Chondrocyte (in vitro differentiated cells): ENCODE measurements around the gene MRPS14. TPM values are rescaled to one million over a fixed set of nuclear protein-coding genes. Genes with fewer than 3 reads are reported as not detected.

Experiments
- DNase-seq: peaks from one replicate; pipeline ENCODE4 v3.0.0; 2021; ENCODE audit warnings: mixed read lengths, low spot score
- H3K27ac Mint-ChIP-seq: one replicate; pipeline ENCODE4 v1.8.0; 2021; ENCODE audit warnings: mild to moderate bottlenecking, moderate library complexity, mixed read lengths; ENCODE audit not compliant: unreplicated experiment
- H3K27me3 Mint-ChIP-seq: 2 replicates; pipeline ENCODE4 v1.8.0; 2021; ENCODE audit warnings: low read depth, mixed read lengths
- H3K36me3 Mint-ChIP-seq: 2 replicates; pipeline ENCODE4 v1.8.0; 2021; ENCODE audit warnings: low read depth, mixed read lengths
- H3K4me1 Mint-ChIP-seq: 2 replicates; pipeline ENCODE4 v1.8.0; 2021; ENCODE audit warnings: low read depth, mild to moderate bottlenecking, mixed read lengths
- H3K4me3 Mint-ChIP-seq: one replicate; pipeline ENCODE4 v1.8.0; 2021; ENCODE audit warnings: mild to moderate bottlenecking, moderate library complexity, mixed read lengths; ENCODE audit not compliant: unreplicated experiment
- H3K9me3 Mint-ChIP-seq: 2 replicates; pipeline ENCODE4 v1.8.0; 2021; ENCODE audit warnings: low read depth, mixed read lengths
- CTCF ChIP-seq: fragments of 200-600 bp; sonication (generic); IDR thresholded peaks from 2 replicates; pipeline ENCODE4 v1.5.0; 2021; ENCODE audit warnings: antibody characterized with exemption, mild to moderate bottlenecking, moderate library complexity
- total RNA-seq: library from RNA; stranded (reverse); gene quantifications from 3 replicates; pipeline ENCODE4 v1.2.1, GENCODE V29; 2021

MRPS14 gene
- total RNA-seq, 1 donor from 2014 or later, result 22.1 TPM

- TF ChIP-seq CTCF, result no peak
- H3K27me3 Mint-ChIP-seq, result no peaks in the 10 kb centered on the region
- DNase-seq, result no peak
- no peaks in the 10 kb centered on the region for H3K9me3 Mint-ChIP-seq
- H3K4me1 Mint-ChIP-seq, result peaks cover 63% of the 10 kb centered on the region
- no peak overlapping the region for H3K4me3 Mint-ChIP-seq
- H3K27ac Mint-ChIP-seq, result peak overlapping the region; percentile 94
- no peaks in the 10 kb centered on the region for H3K36me3 Mint-ChIP-seq
These were observed 55.1 kb downstream of the MRPS14 start for GRCh38 chr1:174967845-174968705.

GRCh38 chr1:174966008-174966572 is 57.1 kb downstream of the MRPS14 start:
- no peak for TF ChIP-seq CTCF
- H3K9me3 Mint-ChIP-seq, result no peaks in the 10 kb centered on the region
- H3K27me3 Mint-ChIP-seq, result no peaks in the 10 kb centered on the region
- H3K4me1 Mint-ChIP-seq, result peaks cover 64% of the 10 kb centered on the region
- H3K36me3 Mint-ChIP-seq, result no peaks in the 10 kb centered on the region
- H3K4me3 Mint-ChIP-seq, result no peak overlapping the region
- no peak for DNase-seq
- H3K27ac Mint-ChIP-seq, result peak overlapping the region; percentile 62

DNA sequence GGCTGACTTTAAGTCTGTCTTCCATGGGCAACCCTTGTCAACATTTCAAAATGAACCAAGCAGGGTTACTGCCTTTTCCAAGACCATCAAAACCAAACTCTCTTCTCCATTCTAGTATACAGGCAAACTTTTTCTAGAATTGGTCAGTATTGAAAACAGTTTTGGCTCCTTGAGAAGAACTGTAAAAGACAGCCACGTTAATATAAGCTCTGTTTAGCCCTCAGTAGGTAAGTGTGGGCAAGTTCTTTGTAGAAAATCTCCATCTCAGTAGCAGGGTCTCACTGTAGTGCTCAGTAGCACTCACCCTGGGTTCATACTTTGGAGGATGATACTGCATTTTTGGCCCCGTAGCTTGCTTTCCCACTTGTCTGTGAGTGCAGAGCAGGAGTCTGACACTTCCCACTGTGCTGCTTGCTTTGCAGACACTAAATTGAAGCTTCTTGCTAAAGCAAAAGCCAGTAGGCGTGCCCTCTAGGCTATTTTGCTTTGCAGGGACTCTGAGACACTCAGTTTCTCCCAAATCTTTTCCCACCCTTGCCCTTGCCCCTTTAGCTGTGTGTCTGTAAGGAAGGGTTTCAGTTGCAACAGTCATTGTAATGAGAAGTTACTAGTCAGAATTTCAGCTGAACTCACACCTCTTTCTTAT is 57.7 kb downstream of the MRPS14 start:
- H3K27me3 Mint-ChIP-seq, result no peaks in the 10 kb centered on the region
- H3K4me3 Mint-ChIP-seq, result no peak overlapping the region
- no peaks in the 10 kb centered on the region for H3K36me3 Mint-ChIP-seq
- DNase-seq, result no peak
- TF ChIP-seq CTCF, result no peak
- H3K9me3 Mint-ChIP-seq, result no peaks in the 10 kb centered on the region
- peaks cover 64% of the 10 kb centered on the region for H3K4me1 Mint-ChIP-seq
- H3K27ac Mint-ChIP-seq, result peak overlapping the region; percentile 62

GRCh38 chr1:174964972-174965361 is 58.3 kb downstream of the MRPS14 start:
- no peaks in the 10 kb centered on the region for H3K36me3 Mint-ChIP-seq
- H3K4me3 Mint-ChIP-seq, result no peak overlapping the region
- no peaks in the 10 kb centered on the region for H3K27me3 Mint-ChIP-seq
- H3K9me3 Mint-ChIP-seq, result no peaks in the 10 kb centered on the region
- peaks cover 61% of the 10 kb centered on the region for H3K4me1 Mint-ChIP-seq
- DNase-seq, result no peak
- no peak for TF ChIP-seq CTCF
- peak overlapping the region; percentile 9 for H3K27ac Mint-ChIP-seq

GRCh38 chr1:174964261-174964971 is 58.8 kb downstream of the MRPS14 start:
- DNase-seq, result no peak
- H3K9me3 Mint-ChIP-seq, result no peaks in the 10 kb centered on the region
- peak overlapping the region; percentile 86 for H3K27ac Mint-ChIP-seq
- peak overlapping the region; percentile 21 for H3K4me3 Mint-ChIP-seq
- H3K27me3 Mint-ChIP-seq, result no peaks in the 10 kb centered on the region
- H3K4me1 Mint-ChIP-seq, result peaks cover 56% of the 10 kb centered on the region
- no peak for TF ChIP-seq CTCF
- no peaks in the 10 kb centered on the region for H3K36me3 Mint-ChIP-seq
